HCT116 (cell line): Measurements from ENCODE around the gene ERAP2. TPM values are rescaled to one million over a fixed set of nuclear protein-coding genes. Genes with fewer than 3 reads are reported as not detected.

Experiments used
- ATAC-seq: fragments of 200-7000 bp; cut with Tn5 transposase; 2 replicates; pipeline ENCODE4 v1.9.1; 2020; ENCODE audit warnings: mild to moderate bottlenecking, moderate library complexity
- BruUV-seq: library from RNA; stranded (reverse); fragments of 400-500 nt; replicated peaks from 2 replicates; lab custom pipeline; 2021; lab: Mats Ljungman, UMichigan
- CTCF ChIA-PET: fragments of 300-600 bp; sonication (Branson Sonifier 250); formaldehyde crosslinking; loops from one replicate; lab custom pipeline; 2021; ENCODE audit warnings: antibody characterized with exemption; lab: Charles Lee
- POLR2A ChIA-PET: fragments of 300-600, 350-600 bp; sonication (Branson Sonifier 250); formaldehyde crosslinking; loops from one replicate; lab custom pipeline; 2021; ENCODE audit warnings: antibody characterized with exemption; lab: Charles Lee
- RAD21 ChIA-PET, 2 experiments: fragments of 300-600 bp; sonication (Branson Sonifier 250); formaldehyde crosslinking; loops; one replicate each; lab custom pipeline; 2023; ENCODE audit warnings: low total read pairs in 2 of 2; ENCODE audit not compliant: uncharacterized antibody in 2 of 2, unreplicated experiment in 2 of 2, low non-redundant PET in 1 of 2; lab: Charles Lee
- DNase-seq: peaks from one replicate; pipeline ENCODE4 v3.0.0-alpha.2; 2010; ENCODE audit warnings: low read depth, low spot score
- H2AFZ ChIP-seq: fragments of 200-600 bp; shearing (Covaris generic), sonication (generic); 2 replicates; pipeline ENCODE4 v1.6.1; 2017; ENCODE audit warnings: low read depth, mixed run types, mixed read lengths, antibody characterized with exemption, low read length; ENCODE audit not compliant: poor library complexity, severe bottlenecking
- H3K27ac ChIP-seq: 2 replicates; pipeline ENCODE4 v1.5.1; 2012; ENCODE audit warnings: low read depth, low read length
- H3K27me3 ChIP-seq: fragments of 200-600 bp; sonication (generic); 2 replicates; pipeline ENCODE4 v1.6.1; 2016; ENCODE audit warnings: mixed run types, low read length, mixed read lengths; ENCODE audit not compliant: insufficient read depth
- H3K36me3 ChIP-seq, 2 experiments: fragments of 200-500 bp in 1 of 2; fragments of 200-600 bp in 1 of 2; sonication (Bioruptor generic) in 1 of 2; sonication (generic) in 1 of 2; 2 replicates each; pipeline versions ENCODE4 v1.5.1 to v1.6.1; 2014 to 2016; ENCODE audit warnings: low read length in 2 of 2, inconsistent platforms in 1 of 2, mixed read lengths in 1 of 2, mixed run types in 1 of 2; ENCODE audit not compliant: insufficient read depth in 2 of 2, control insufficient read depth in 1 of 2
- H3K4me1 ChIP-seq, 2 experiments: fragments of 200-600 bp in 1 of 2; sonication (generic) in 1 of 2; 2 replicates each; pipeline versions ENCODE4 v1.5.1 to v1.6.1; 2012 to 2017; ENCODE audit warnings: low read length in 2 of 2, inconsistent platforms in 1 of 2, mild to moderate bottlenecking in 1 of 2, mixed read lengths in 1 of 2, mixed run types in 1 of 2, moderate library complexity in 1 of 2; ENCODE audit not compliant: insufficient read depth in 2 of 2, control insufficient read depth in 1 of 2
- H3K4me2 ChIP-seq: fragments of 200-600 bp; sonication (generic); 2 replicates; pipeline ENCODE4 v1.6.1; 2017; ENCODE audit warnings: mixed run types, low read length, mixed read lengths
- H3K4me3 ChIP-seq, 2 experiments: fragments of 200-600 bp in 1 of 2; sonication (generic) in 1 of 2; replicated peaks in 1 of 2; 2 replicates each; pipeline ENCODE4 v1.5.1; 2011 to 2016; ENCODE audit warnings: low read length in 2 of 2, control low read depth in 1 of 2, low read depth in 1 of 2, mild to moderate bottlenecking in 1 of 2, mixed read lengths in 1 of 2, mixed run types in 1 of 2
- H3K79me2 ChIP-seq: fragments of 200-600 bp; sonication (generic); 2 replicates; pipeline ENCODE4 v1.6.1; 2017; ENCODE audit warnings: mild to moderate bottlenecking, mixed run types, low read length, moderate library complexity, mixed read lengths; ENCODE audit not compliant: insufficient read depth
- H3K9ac ChIP-seq: fragments of 200-600 bp; sonication (generic); 2 replicates; pipeline ENCODE4 v1.6.1; 2016; ENCODE audit warnings: low read length, mixed read lengths
- H3K9me2 ChIP-seq: fragments of 200-600 bp; sonication (generic), shearing (Covaris generic); 2 replicates; pipeline ENCODE4 v1.6.1; 2017; ENCODE audit warnings: mixed run types, mild to moderate bottlenecking, moderate library complexity; ENCODE audit not compliant: insufficient read depth
- H3K9me3 ChIP-seq, 2 experiments: fragments of 200-500 bp in 1 of 2; fragments of 200-600 bp in 1 of 2; sonication (Bioruptor generic) in 1 of 2; sonication (generic) in 1 of 2; 2 replicates each; pipeline ENCODE4 v1.6.1; 2014 to 2017; ENCODE audit warnings: low read length in 2 of 2, mixed read lengths in 2 of 2, inconsistent platforms in 1 of 2, low read depth in 1 of 2, mild to moderate bottlenecking in 1 of 2, mixed run types in 1 of 2, moderate library complexity in 1 of 2; ENCODE audit not compliant: control insufficient read depth in 1 of 2, insufficient read depth in 1 of 2
- H4K20me1 ChIP-seq: fragments of 200-600 bp; sonication (generic), shearing (Covaris generic); 2 replicates; pipeline ENCODE4 v1.6.1; 2017; ENCODE audit warnings: mixed run types, mild to moderate bottlenecking, moderate library complexity; ENCODE audit not compliant: insufficient read depth
- CBX3 ChIP-seq: IDR thresholded peaks from 2 replicates; pipeline ENCODE4 v1.6.1; 2012; ENCODE audit warnings: low read depth
- EGR1 ChIP-seq: IDR thresholded peaks from 2 replicates; pipeline ENCODE4 v1.6.1; 2012; ENCODE audit warnings: low read depth
- EZH2phosphoT487 ChIP-seq: fragments of 200-600 bp; IDR thresholded peaks from 2 replicates; pipeline ENCODE4 v1.6.1; 2018; ENCODE audit warnings: antibody characterized with exemption, borderline replicate concordance
- JUND ChIP-seq: IDR thresholded peaks from 2 replicates; pipeline ENCODE4 v1.6.1; 2012
- POLR2AphosphoS5 ChIP-seq: IDR thresholded peaks from 2 replicates; pipeline ENCODE4 v1.6.1; 2011; ENCODE audit warnings: mild to moderate bottlenecking, low read depth, low read length, moderate library complexity
- RAD21 ChIP-seq: IDR thresholded peaks from 2 replicates; pipeline ENCODE4 v1.6.1; 2012; ENCODE audit warnings: low read depth, mild to moderate bottlenecking
- SRF ChIP-seq: IDR thresholded peaks from 2 replicates; pipeline ENCODE4 v1.6.1; 2012; ENCODE audit warnings: low read depth
- TCF7L2 ChIP-seq: IDR thresholded peaks from 2 replicates; pipeline ENCODE4 v1.7.0; 2011; ENCODE audit warnings: borderline replicate concordance, inconsistent platforms; ENCODE audit not compliant: insufficient read depth, insufficient read length; ENCODE audit errors: extremely low read depth
- YY1 ChIP-seq: IDR thresholded peaks from 2 replicates; pipeline ENCODE4 v1.6.1; 2011; ENCODE audit warnings: low read length, low read depth, moderate library complexity, mild to moderate bottlenecking; ENCODE audit not compliant: insufficient replicate concordance; ENCODE audit errors: extremely low read depth
- intact Hi-C: fragments of 100-400 bp; cut with micrococcal nuclease; formaldehyde crosslinking; loops from 2 replicates; pipeline ENCODE4 v1.10.0; 2022
- total RNA-seq: library from RNA; stranded (reverse); gene quantifications from one replicate; pipeline ENCODE4 v1.2.1, GENCODE V29; 2021; ENCODE audit not compliant: unreplicated experiment
- TF ChIP-seq, protein P1 (sequence below): IDR thresholded peaks from 2 replicates; pipeline ENCODE4 v1.6.1; 2011; ENCODE audit warnings: mild to moderate bottlenecking, low read length, moderate library complexity; ENCODE audit not compliant: insufficient replicate concordance; ENCODE audit errors: extremely low read depth

Gene ERAP2
- total RNA-seq, 1 experiment from 2014 or later: 2.2 TPM

DNA sequence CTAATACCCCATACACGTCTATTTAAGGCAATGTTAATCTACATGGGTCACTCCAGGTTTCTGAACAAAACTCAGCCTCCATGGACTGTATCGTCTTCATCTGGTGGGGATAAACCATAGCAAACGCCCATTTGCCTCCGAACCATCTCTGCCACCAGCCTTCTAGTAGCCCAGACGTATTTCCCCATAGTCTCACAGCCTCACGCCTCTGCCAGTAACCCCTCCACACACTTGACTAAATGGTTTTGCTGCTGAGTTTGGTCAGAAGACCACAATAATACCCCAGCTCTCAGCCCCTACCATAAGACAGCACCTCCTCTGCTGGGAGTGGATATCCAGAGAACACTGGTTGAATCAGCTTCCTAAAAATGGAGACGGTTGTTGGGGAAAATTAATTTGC, 8.7 kb downstream of the ERAP2 start:
- POLR2A ChIA-PET: interaction anchor here (0.9 kb wide), 1 partner anchor 9 kb away, joined by 3 read pairs; the partner anchor contains the start of gene ERAP2
- no peak overlapping the region for H3K27ac ChIP-seq

More for the DNA sequence above, 8.7 kb downstream of the ERAP2 start:
- no peaks in the 10 kb centered on the region for H3K9me3 ChIP-seq
- no peaks in the 10 kb centered on the region for H3K27me3 ChIP-seq
- intact Hi-C loops: no loop called here
- no peak overlapping the region for H3K4me3 ChIP-seq
- RAD21 ChIA-PET: no interaction called here
- no peaks in the 10 kb centered on the region for H3K79me2 ChIP-seq
- H4K20me1 ChIP-seq: no peaks in the 10 kb centered on the region
- BruUV-seq: no TSS peak
- H3K4me1 ChIP-seq: peaks cover 2 to 19% of the 10 kb centered on the region in 2 experiments; a peak in 2 of 4 replicates
- CTCF ChIA-PET: no interaction called here
- H2AFZ ChIP-seq: no peak overlapping the region
- H3K4me2 ChIP-seq: no peak overlapping the region
- H3K9ac ChIP-seq: no peak overlapping the region
- H3K36me3 ChIP-seq: no peaks in the 10 kb centered on the region
- DNase-seq: no peak
- ATAC-seq: no peak
- TF ChIP-seq EZH2phosphoT487 (no peak), JUND (no peak), POLR2AphosphoS5 (no peak), YY1 (no peak), RAD21 (no peak), SRF (no peak), CBX3 (no peak), EGR1 (no peak), TCF7L2 (no peak)
- TF ChIP-seq, protein P1, sequence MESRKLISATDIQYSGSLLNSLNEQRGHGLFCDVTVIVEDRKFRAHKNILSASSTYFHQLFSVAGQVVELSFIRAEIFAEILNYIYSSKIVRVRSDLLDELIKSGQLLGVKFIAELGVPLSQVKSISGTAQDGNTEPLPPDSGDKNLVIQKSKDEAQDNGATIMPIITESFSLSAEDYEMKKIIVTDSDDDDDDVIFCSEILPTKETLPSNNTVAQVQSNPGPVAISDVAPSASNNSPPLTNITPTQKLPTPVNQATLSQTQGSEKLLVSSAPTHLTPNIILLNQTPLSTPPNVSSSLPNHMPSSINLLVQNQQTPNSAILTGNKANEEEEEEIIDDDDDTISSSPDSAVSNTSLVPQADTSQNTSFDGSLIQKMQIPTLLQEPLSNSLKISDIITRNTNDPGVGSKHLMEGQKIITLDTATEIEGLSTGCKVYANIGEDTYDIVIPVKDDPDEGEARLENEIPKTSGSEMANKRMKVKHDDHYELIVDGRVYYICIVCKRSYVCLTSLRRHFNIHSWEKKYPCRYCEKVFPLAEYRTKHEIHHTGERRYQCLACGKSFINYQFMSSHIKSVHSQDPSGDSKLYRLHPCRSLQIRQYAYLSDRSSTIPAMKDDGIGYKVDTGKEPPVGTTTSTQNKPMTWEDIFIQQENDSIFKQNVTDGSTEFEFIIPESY: no peak
- no peaks in the 10 kb centered on the region for H3K9me2 ChIP-seq
